ENCODE measurements around the gene RASGEF1C. TPM values are rescaled to one million over a fixed set of nuclear protein-coding genes. Genes with fewer than 3 reads are reported as not detected.

RASGEF1C gene
- total and polyA plus RNA-seq, 2 experiments from 2014 or later = 0.40 to 0.42 TPM

GRCh38 chr5:180187767-180188166 lies 21.2 kb downstream of the RASGEF1C start:
- Mint-ChIP-seq H3K4me3 (no peak overlapping the region), H3K4me1 (no peaks in the 10 kb centered on the region), H3K27ac (no peak overlapping the region), H3K36me3 (ENCODE audit: low read depth) (peaks cover 5% of the 10 kb centered on the region; the same call in 1 of the 3 replicates), H3K27me3 (ENCODE audit: insufficient read depth, low read depth, poor library complexity) (no peaks in the 10 kb centered on the region), H3K9me3 (peaks cover 32% of the 10 kb centered on the region)
- no peaks in the 10 kb centered on the region for H4K20me1 ChIP-seq (replicated peaks; ENCODE audit: insufficient read depth)
- no peak overlapping the region for H3K27ac ChIP-seq (ENCODE audit: low read depth)
- no peak overlapping the region for H3K4me2 ChIP-seq
- no peaks in the 10 kb centered on the region for H3F3A ChIP-seq (replicated peaks; ENCODE audit: low read depth)
- no peak overlapping the region for H3K4me3 ChIP-seq
- 0 out of 2 replicates have a peak, but pooled peaks cover 4% of the 10 kb centered on the region for H3K36me3 ChIP-seq (ENCODE audit: insufficient read depth)
- ATAC-seq (no peak), DNase-seq (ENCODE audit: low spot score) (no peak)
- no peaks in the 10 kb centered on the region for H3K27me3 ChIP-seq (ENCODE audit: insufficient read depth)
- H3K79me2 ChIP-seq (replicated peaks; ENCODE audit: insufficient read depth) = no peaks in the 10 kb centered on the region
- no peaks in the 10 kb centered on the region for H3K4me1 ChIP-seq (ENCODE audit: insufficient read depth)
- no peak for TF ChIP-seq CTCF (conservative IDR thresholded peaks at IDR 0.05; ENCODE audit: low read depth in 2 of 2)
- no peaks in the 10 kb centered on the region for H3K9me2 ChIP-seq (ENCODE audit: insufficient read depth)
- H2AFZ ChIP-seq = no peak overlapping the region

GRCh38 chr5:180180846-180181245 lies 28.2 kb downstream of the RASGEF1C start:
- Histone ChIP-seq H3F3A (replicated peaks; ENCODE audit: low read depth) (no peaks in the 10 kb centered on the region), H3K4me2 (no peak overlapping the region), H3K27ac (ENCODE audit: low read depth) (no peak overlapping the region), H2AFZ (no peak overlapping the region), H3K36me3 (ENCODE audit: insufficient read depth) (0 out of 2 replicates have a peak, but pooled peaks cover 4% of the 10 kb centered on the region), H3K4me1 (ENCODE audit: insufficient read depth) (no peaks in the 10 kb centered on the region), H3K4me3 (no peak overlapping the region), H3K79me2 (replicated peaks; ENCODE audit: insufficient read depth) (no peaks in the 10 kb centered on the region), H4K20me1 (replicated peaks; ENCODE audit: insufficient read depth) (no peaks in the 10 kb centered on the region), H3K9me2 (ENCODE audit: insufficient read depth) (no peaks in the 10 kb centered on the region), H3K27me3 (ENCODE audit: insufficient read depth) (no peaks in the 10 kb centered on the region)
- no peak for DNase-seq (ENCODE audit: low spot score)
- TF ChIP-seq ZNF462 (CRISPR knock-in tag; IDR thresholded peaks at IDR 0.05) = no peak
- no peak for TF ChIP-seq NANOG (IDR thresholded peaks at IDR 0.05; ENCODE audit: borderline replicate concordance)
- no peak for TF ChIP-seq ZNF114 (CRISPR knock-in tag; IDR thresholded peaks at IDR 0.05)
- no peak for TF ChIP-seq EZH2phosphoT487 (IDR thresholded peaks at IDR 0.05; ENCODE audit: unreplicated experiment)
- TF ChIP-seq EZH2 (IDR thresholded peaks at IDR 0.05; ENCODE audit: low read depth, unreplicated experiment) = no peak
- no peak for TF ChIP-seq JUNB (IDR thresholded peaks at IDR 0.05; ENCODE audit: unreplicated experiment)
- Mint-ChIP-seq H3K27me3 (ENCODE audit: insufficient read depth, low read depth, poor library complexity) (peaks cover 2% of the 10 kb centered on the region), H3K27ac (no peak overlapping the region), H3K36me3 (ENCODE audit: low read depth) (peaks cover 10% of the 10 kb centered on the region; the same call in 1 of the 3 replicates), H3K4me3 (no peak overlapping the region), H3K9me3 (peaks cover 21% of the 10 kb centered on the region), H3K4me1 (peaks cover 11% of the 10 kb centered on the region)
- ATAC-seq = no peak

Measured in GM23338 (cell line).